Vagina (tissue), 2 donors: Measurements from ENCODE around the gene ARPC2. TPM values are rescaled to one million over a fixed set of nuclear protein-coding genes. Genes with fewer than 3 reads are reported as not detected.

Source experiments
- DNase-seq, 2 donors: peaks; one replicate each; pipeline ENCODE4 v3.0.0-alpha.2; 2017; ENCODE audit errors: extremely low spot score in 2 of 2
- H3K27ac ChIP-seq: fragments of 200-600 bp; sonication (generic); one replicate; pipeline ENCODE4 v1.5.1; 2019
- H3K27me3 ChIP-seq: fragments of 200-600 bp; sonication (generic); one replicate; pipeline ENCODE4 v1.5.1; 2019
- H3K36me3 ChIP-seq, 2 donors: fragments of 200-600 bp; sonication (generic); one replicate each; pipeline ENCODE4 v1.5.1; 2017 to 2019
- H3K4me1 ChIP-seq: fragments of 200-600 bp; sonication (generic); one replicate; pipeline ENCODE4 v1.5.1; 2019
- H3K4me3 ChIP-seq, 2 donors: fragments of 200-600 bp; sonication (generic); 1 replicate in 1 of 2; 2 replicates in 1 of 2; pipeline ENCODE4 v1.5.1; 2016 to 2019
- H3K9me3 ChIP-seq: fragments of 200-600 bp; sonication (generic); one replicate; pipeline ENCODE4 v1.5.1; 2019
- POLR2A ChIP-seq, 2 donors: fragments of 450-650 bp; IDR thresholded peaks; one replicate each; pipeline ENCODE4 v1.6.1; 2017; ENCODE audit warnings: antibody characterized with exemption in 2 of 2, mild to moderate bottlenecking in 2 of 2, moderate library complexity in 2 of 2
- POLR2AphosphoS5 ChIP-seq, 2 donors: sonication (generic); formaldehyde crosslinking; IDR thresholded peaks; one replicate each; pipeline ENCODE4 v1.9.0; 2017; ENCODE audit warnings: antibody characterized with exemption in 2 of 2, mild to moderate bottlenecking in 2 of 2, low read depth in 1 of 2; ENCODE audit not compliant: insufficient read depth in 1 of 2
- intact Hi-C: fragments of 100-400 bp; cut with DNase I; formaldehyde crosslinking; loops from one replicate; pipeline ENCODE4 v1.15.1; 2023
- total RNA-seq: library from RNA; depleted of rRNA; stranded (reverse); fragments of >200 nt; gene quantifications from one replicate; pipeline ENCODE4 v1.2.3, GENCODE V29; 2016
- TF ChIP-seq, protein P1 (sequence below), 3 experiments: fragments of 450-650 bp in 2 of 3; fragments of 200-600 bp in 1 of 3; sonication (generic) in 1 of 3; IDR thresholded peaks; one replicate each; pipeline ENCODE4 v1.5.1; 2017 to 2019; ENCODE audit warnings: antibody characterized with exemption in 3 of 3, mild to moderate bottlenecking in 2 of 3, moderate library complexity in 2 of 3

Gene ARPC2
- total RNA-seq, 1 donor from 2014 or later = 284 TPM

DNA sequence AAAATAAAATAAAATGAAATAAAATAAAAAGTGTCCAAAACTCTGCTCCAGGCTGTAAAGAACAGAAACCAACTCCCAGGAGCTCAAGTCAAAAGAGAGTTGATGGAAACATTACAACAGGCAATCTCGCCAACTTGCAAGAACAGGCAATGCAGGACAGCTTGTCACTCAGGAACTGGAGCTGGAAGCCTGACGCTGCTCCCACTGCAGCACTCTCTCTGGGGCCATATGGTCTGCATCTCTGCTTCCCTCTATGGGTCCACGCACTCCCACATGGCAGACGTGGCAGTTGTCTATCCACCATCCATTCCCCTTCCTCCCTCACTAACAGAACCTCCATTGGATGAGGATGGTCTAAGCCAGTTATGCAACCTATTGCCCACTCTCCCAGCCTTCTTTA is 23.3 kb upstream of the ARPC2 start:
- H3K36me3 ChIP-seq = no peaks in the 10 kb centered on the region
- no peaks in the 10 kb centered on the region for H3K27me3 ChIP-seq
- no peak for DNase-seq
- H3K4me3 ChIP-seq = no peak overlapping the region
- intact Hi-C loops = no loop called here
- TF ChIP-seq POLR2AphosphoS5 (IDR thresholded peaks at IDR 0.05; ENCODE audit: insufficient read depth in 1 of 2, low read depth in 1 of 2) (no peak), POLR2A (IDR thresholded peaks at IDR 0.05) (no peak)
- TF ChIP-seq, protein P1, sequence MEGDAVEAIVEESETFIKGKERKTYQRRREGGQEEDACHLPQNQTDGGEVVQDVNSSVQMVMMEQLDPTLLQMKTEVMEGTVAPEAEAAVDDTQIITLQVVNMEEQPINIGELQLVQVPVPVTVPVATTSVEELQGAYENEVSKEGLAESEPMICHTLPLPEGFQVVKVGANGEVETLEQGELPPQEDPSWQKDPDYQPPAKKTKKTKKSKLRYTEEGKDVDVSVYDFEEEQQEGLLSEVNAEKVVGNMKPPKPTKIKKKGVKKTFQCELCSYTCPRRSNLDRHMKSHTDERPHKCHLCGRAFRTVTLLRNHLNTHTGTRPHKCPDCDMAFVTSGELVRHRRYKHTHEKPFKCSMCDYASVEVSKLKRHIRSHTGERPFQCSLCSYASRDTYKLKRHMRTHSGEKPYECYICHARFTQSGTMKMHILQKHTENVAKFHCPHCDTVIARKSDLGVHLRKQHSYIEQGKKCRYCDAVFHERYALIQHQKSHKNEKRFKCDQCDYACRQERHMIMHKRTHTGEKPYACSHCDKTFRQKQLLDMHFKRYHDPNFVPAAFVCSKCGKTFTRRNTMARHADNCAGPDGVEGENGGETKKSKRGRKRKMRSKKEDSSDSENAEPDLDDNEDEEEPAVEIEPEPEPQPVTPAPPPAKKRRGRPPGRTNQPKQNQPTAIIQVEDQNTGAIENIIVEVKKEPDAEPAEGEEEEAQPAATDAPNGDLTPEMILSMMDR (IDR thresholded peaks at IDR 0.05) = no peak
- no peaks in the 10 kb centered on the region for H3K4me1 ChIP-seq
- H3K27ac ChIP-seq = no peak overlapping the region
- no peaks in the 10 kb centered on the region for H3K9me3 ChIP-seq

- Histone ChIP-seq H3K4me1 (no peaks in the 10 kb centered on the region), H3K36me3 (no peaks in the 10 kb centered on the region), H3K27ac (no peak overlapping the region), H3K27me3 (no peaks in the 10 kb centered on the region), H3K9me3 (no peaks in the 10 kb centered on the region), H3K4me3 (no peak overlapping the region)
- no peak for DNase-seq
- intact Hi-C loops = no loop called here
- TF ChIP-seq, protein P1 (IDR thresholded peaks at IDR 0.05) = no peak
- TF ChIP-seq POLR2AphosphoS5 (IDR thresholded peaks at IDR 0.05; ENCODE audit: insufficient read depth in 1 of 2, low read depth in 1 of 2) (no peak), POLR2A (IDR thresholded peaks at IDR 0.05) (no peak)
Measured at GRCh38 chr2:218194880-218195279, 22.1 kb upstream of the ARPC2 start.

GRCh38 chr2:218196974-218197373 is 20.0 kb upstream of the ARPC2 start:
- no peaks in the 10 kb centered on the region for H3K36me3 ChIP-seq
- intact Hi-C loops = no loop called here
- H3K4me3 ChIP-seq = no peak overlapping the region
- H3K9me3 ChIP-seq = no peaks in the 10 kb centered on the region
- no peaks in the 10 kb centered on the region for H3K4me1 ChIP-seq
- no peak for TF ChIP-seq POLR2A (IDR thresholded peaks at IDR 0.05)
- TF ChIP-seq, protein P1 (IDR thresholded peaks at IDR 0.05) = no peak
- TF ChIP-seq POLR2AphosphoS5 (IDR thresholded peaks at IDR 0.05; ENCODE audit: insufficient read depth in 1 of 2, low read depth in 1 of 2) = no peak
- no peak for DNase-seq
- H3K27me3 ChIP-seq = no peaks in the 10 kb centered on the region
- H3K27ac ChIP-seq = no peak overlapping the region

- TF ChIP-seq POLR2AphosphoS5 (IDR thresholded peaks at IDR 0.05; ENCODE audit: insufficient read depth in 1 of 2, low read depth in 1 of 2) (no peak), POLR2A (IDR thresholded peaks at IDR 0.05) (no peak)
- TF ChIP-seq, protein P1 (IDR thresholded peaks at IDR 0.05) = no peak
- H3K36me3 ChIP-seq = no peaks in the 10 kb centered on the region
- no peaks in the 10 kb centered on the region for H3K9me3 ChIP-seq
- H3K4me1 ChIP-seq = no peaks in the 10 kb centered on the region
- no peaks in the 10 kb centered on the region for H3K27me3 ChIP-seq
- H3K4me3 ChIP-seq = no peak overlapping the region
- no peak overlapping the region for H3K27ac ChIP-seq
- no peak for DNase-seq
- intact Hi-C loops = no loop called here
Measured at GRCh38 chr2:218202266-218202665, 14.7 kb upstream of the ARPC2 start.

- H3K27ac ChIP-seq = no peak overlapping the region
- no peak for DNase-seq
- H3K4me1 ChIP-seq = no peaks in the 10 kb centered on the region
- no peak overlapping the region for H3K4me3 ChIP-seq
- no peaks in the 10 kb centered on the region for H3K36me3 ChIP-seq
- no peaks in the 10 kb centered on the region for H3K9me3 ChIP-seq
- intact Hi-C loops = no loop called here
- no peaks in the 10 kb centered on the region for H3K27me3 ChIP-seq
- TF ChIP-seq, protein P1 (IDR thresholded peaks at IDR 0.05) = no peak
- TF ChIP-seq POLR2AphosphoS5 (IDR thresholded peaks at IDR 0.05; ENCODE audit: insufficient read depth in 1 of 2, low read depth in 1 of 2) (no peak), POLR2A (IDR thresholded peaks at IDR 0.05) (no peak)
Measured at GRCh38 chr2:218209078-218209477, 7.9 kb upstream of the ARPC2 start.
